GM10266 (cell line): ENCODE data around the gene ENTPD3.

Experiments
- DNase-seq: peaks from one replicate; pipeline ENCODE4 v3.0.0; 2012; ENCODE audit errors: extremely low spot score
- TF ChIP-seq, protein P1 (sequence below): IDR thresholded peaks from 2 replicates; pipeline ENCODE4 v1.5.1; 2012; ENCODE audit warnings: mild to moderate bottlenecking, low read depth; ENCODE audit not compliant: control insufficient read depth, insufficient read depth; ENCODE audit errors: missing control alignments

The ENTPD3 gene

DNA sequence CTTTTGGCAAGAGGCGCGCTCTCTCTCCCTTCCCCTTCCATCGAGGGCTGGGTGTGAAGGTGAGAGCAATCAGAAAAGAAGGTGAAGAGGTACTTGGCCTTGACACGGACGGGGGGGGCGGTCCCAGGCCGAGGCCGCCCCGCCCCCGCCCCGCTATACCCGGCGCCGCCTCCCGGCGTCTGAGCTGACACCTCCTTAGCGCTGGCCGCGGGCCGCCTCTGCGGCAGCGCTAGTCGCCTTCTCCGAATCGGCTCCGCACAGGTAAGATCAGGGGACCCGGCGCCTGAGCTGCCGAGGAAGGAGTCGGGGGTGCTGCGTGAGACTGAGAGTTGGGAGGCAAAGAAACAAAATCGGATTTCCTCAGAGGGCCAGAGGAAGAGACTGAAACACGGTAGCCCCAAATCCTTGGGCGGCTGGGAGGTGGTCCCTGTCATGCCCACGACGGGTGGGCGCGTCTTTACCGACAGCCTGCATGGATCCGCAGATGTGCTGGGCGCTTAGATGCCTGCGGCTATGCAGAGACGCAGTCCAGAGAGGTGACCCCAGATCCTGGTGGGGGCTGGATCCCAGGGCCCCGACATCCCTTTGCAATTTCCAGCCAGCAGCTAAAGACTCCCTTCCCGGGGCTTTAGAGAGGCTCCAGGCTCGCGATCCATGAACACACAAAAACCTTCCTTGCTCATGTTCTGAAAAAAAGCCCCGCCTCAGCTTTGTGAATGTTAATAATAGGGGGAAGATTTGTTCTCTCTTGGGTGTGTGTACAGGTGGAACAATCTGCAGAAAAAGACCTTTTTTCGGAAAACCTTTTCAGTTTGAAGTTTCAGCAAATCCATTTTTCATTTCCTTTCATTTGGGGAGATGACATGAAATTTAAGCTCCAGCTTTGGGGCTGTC, at the start of gene ENTPD3:
Gene ENTPD3, plus strand, starts transcription at position 184 of the 894 bp plus-strand sequence. CDS start 874 bp downstream, outside the sequence.
- TF ChIP-seq, protein P1, sequence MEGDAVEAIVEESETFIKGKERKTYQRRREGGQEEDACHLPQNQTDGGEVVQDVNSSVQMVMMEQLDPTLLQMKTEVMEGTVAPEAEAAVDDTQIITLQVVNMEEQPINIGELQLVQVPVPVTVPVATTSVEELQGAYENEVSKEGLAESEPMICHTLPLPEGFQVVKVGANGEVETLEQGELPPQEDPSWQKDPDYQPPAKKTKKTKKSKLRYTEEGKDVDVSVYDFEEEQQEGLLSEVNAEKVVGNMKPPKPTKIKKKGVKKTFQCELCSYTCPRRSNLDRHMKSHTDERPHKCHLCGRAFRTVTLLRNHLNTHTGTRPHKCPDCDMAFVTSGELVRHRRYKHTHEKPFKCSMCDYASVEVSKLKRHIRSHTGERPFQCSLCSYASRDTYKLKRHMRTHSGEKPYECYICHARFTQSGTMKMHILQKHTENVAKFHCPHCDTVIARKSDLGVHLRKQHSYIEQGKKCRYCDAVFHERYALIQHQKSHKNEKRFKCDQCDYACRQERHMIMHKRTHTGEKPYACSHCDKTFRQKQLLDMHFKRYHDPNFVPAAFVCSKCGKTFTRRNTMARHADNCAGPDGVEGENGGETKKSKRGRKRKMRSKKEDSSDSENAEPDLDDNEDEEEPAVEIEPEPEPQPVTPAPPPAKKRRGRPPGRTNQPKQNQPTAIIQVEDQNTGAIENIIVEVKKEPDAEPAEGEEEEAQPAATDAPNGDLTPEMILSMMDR: no peak
- DNase-seq: no peak

- no peak for DNase-seq
- TF ChIP-seq, protein P1: no peak
Observed at GRCh38 chr3:40339871-40340270, 47.1 kb upstream of the ENTPD3 start.

- DNase-seq: no peak
- TF ChIP-seq, protein P1: no peak
Observed at GRCh38 chr3:40340541-40341170, 46.3 kb upstream of the ENTPD3 start.

- TF ChIP-seq, protein P1: no peak
- DNase-seq: no peak
Observed at GRCh38 chr3:40341671-40342070, 45.3 kb upstream of the ENTPD3 start.

GRCh38 chr3:40350529-40350928, 36.5 kb upstream of the ENTPD3 start:
- no peak for DNase-seq
- TF ChIP-seq, protein P1: no peak

- TF ChIP-seq, protein P1: no peak
- DNase-seq: no peak
Observed at GRCh38 chr3:40355410-40355809, 31.6 kb upstream of the ENTPD3 start.

- TF ChIP-seq, protein P1: no peak
- DNase-seq: no peak
Observed at GRCh38 chr3:40358454-40358853, 28.5 kb upstream of the ENTPD3 start.
